Gastroesophageal sphincter (tissue), 4 donors: ENCODE results near the gene GOT1. TPM values are rescaled to one million over a fixed set of nuclear protein-coding genes. Genes with fewer than 3 reads are reported as not detected.

ENCODE experiments used
- ATAC-seq: fragments of 150-250 bp; one replicate; pipeline ENCODE4 v1.9.1; 2016; ENCODE audit warnings: mild to moderate bottlenecking, moderate library complexity
- H3K27ac ChIP-seq, 4 donors: fragments of 200-600 bp; sonication (generic) in 3 of 4; 1 replicate in 3 of 4; 2 replicates in 1 of 4; pipeline ENCODE4 v1.5.1; 2016 to 2019
- H3K27me3 ChIP-seq: fragments of 200-600 bp; sonication (generic); one replicate; pipeline ENCODE4 v1.5.1; 2019
- H3K36me3 ChIP-seq, 2 donors: fragments of 200-600 bp; sonication (generic); one replicate each; pipeline ENCODE4 v1.5.1; 2019; ENCODE audit warnings: control low read depth in 1 of 2
- H3K4me1 ChIP-seq, 3 donors: fragments of 200-600 bp; sonication (generic); 1 replicate in 2 of 3; 2 replicates in 1 of 3; pipeline ENCODE4 v1.5.1; 2016 to 2019; ENCODE audit warnings: control low read depth in 2 of 3
- H3K4me3 ChIP-seq, 2 donors: fragments of 200-600 bp; sonication (generic); one replicate each; pipeline ENCODE4 v1.5.1; 2019; ENCODE audit warnings: mild to moderate bottlenecking in 1 of 2, moderate library complexity in 1 of 2
- H3K9me3 ChIP-seq, 3 donors: fragments of 200-600 bp; sonication (generic); one replicate each; pipeline ENCODE4 v1.5.1; 2017 to 2019; ENCODE audit warnings: control low read depth in 2 of 3
- EP300 ChIP-seq: sonication (generic); formaldehyde crosslinking; IDR thresholded peaks from one replicate; pipeline ENCODE4 v1.6.1; 2017; ENCODE audit warnings: antibody characterized with exemption, mild to moderate bottlenecking
- POLR2A ChIP-seq, 2 donors: fragments of 450-650 bp; IDR thresholded peaks; one replicate each; pipeline ENCODE4 v1.6.1; 2017; ENCODE audit warnings: antibody characterized with exemption in 2 of 2, mild to moderate bottlenecking in 2 of 2, moderate library complexity in 1 of 2
- POLR2AphosphoS5 ChIP-seq: sonication (generic); formaldehyde crosslinking; IDR thresholded peaks from one replicate; pipeline ENCODE4 v1.6.1; 2017; ENCODE audit warnings: antibody characterized with exemption
- WGBS, 2 donors: methylation state at CpG; one replicate each; pipeline ENCODE4 v1.1.5; 2018; ENCODE audit warnings: low coverage in 1 of 2; 5-methylcytosine and 5-hydroxymethylcytosine counted together
- total RNA-seq, 4 donors: library from RNA; depleted of rRNA; stranded (reverse); fragments of >200 nt; gene quantifications; one replicate each; pipeline ENCODE4 v1.1.0, GENCODE V29; 2016
- TF ChIP-seq, protein P1 (sequence below), 4 experiments: fragments of 200-600 bp in 2 of 4; fragments of 450-650 bp in 2 of 4; sonication (generic) in 1 of 4; IDR thresholded peaks; one replicate each; pipeline ENCODE4 v1.5.1; 2017 to 2019; ENCODE audit warnings: antibody characterized with exemption in 4 of 4, mild to moderate bottlenecking in 2 of 4, moderate library complexity in 2 of 4

GOT1 gene
- total RNA-seq, 4 donors from 2014 or later, result 15.8 to 32.2 (median 23.2) TPM

DNA sequence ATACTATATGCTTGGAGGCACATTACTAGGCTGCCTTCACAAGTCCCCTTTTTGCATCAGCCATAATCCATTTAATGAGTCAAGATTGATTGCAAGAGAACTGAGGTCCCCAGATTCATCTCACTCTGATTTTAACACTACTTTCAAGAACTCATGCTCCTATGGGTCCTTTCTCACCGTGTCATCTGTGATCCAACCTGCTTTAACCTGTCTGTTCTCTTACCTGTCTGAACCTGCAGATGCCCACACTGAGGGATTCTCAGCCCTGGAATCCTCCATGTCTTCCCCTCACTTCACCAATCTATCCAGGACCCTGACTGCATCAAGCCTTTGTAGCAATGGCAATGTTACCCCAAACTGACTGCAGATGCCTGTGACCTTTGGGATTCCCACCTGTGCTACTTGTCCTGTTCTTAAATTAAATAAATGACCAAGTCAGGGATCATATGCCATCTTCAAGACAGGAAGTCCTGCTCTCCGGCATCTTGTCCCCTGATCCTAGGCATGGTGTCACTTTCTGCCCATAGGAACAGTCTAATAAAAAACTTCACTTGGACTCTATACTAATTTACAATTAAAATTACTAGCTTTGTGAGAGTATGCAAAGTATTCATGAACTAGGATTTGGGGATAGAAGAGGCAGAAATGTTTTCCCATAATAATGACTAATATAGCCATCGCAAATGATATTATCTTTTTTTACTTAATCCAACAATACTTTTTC is 25.9 kb upstream of the GOT1 start:
- Histone ChIP-seq H3K27ac (no peak overlapping the region), H3K4me3 (no peak overlapping the region), H3K27me3 (peaks cover 78% of the 10 kb centered on the region), H3K9me3 (no peaks in the 10 kb centered on the region), H3K36me3 (no peaks in the 10 kb centered on the region), H3K4me1 (no peaks in the 10 kb centered on the region)
- no peak for ATAC-seq
- WGBS, 2 donors, result 70 to 90% methylated on average over 2 to 3 of the region's 3 CpGs
- no peak for TF ChIP-seq POLR2A (IDR thresholded peaks at IDR 0.05)
- TF ChIP-seq EP300, result no peak

DNA sequence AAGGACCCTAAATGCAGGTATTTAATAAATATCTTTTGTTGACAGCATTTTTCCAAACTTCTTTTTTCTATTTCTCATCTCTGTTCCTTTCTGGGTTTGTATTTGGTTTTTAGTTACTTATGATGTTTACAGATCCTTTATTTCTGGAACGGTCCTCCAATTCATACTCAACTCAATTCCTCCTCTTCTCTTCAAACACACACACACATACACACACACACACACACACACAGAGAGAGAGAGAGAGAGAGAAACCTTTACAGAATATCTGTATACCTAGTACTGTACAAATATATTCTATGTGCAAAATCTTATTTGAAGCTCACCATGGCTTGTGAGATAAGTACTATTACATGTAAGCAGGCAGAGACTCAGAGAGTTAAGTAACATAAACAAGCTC is 21.6 kb upstream of the GOT1 start:
- no peaks in the 10 kb centered on the region for H3K4me1 ChIP-seq
- H3K27me3 ChIP-seq, result peaks cover 62% of the 10 kb centered on the region
- H3K9me3 ChIP-seq, result no peaks in the 10 kb centered on the region
- 55 to 75% methylated on average over 1 of the region's 1 CpG for WGBS, 2 donors
- ATAC-seq, result no peak
- no peaks in the 10 kb centered on the region for H3K36me3 ChIP-seq
- no peak overlapping the region for H3K27ac ChIP-seq
- H3K4me3 ChIP-seq, result no peak overlapping the region
- no peak for TF ChIP-seq POLR2A (IDR thresholded peaks at IDR 0.05)
- no peak for TF ChIP-seq POLR2AphosphoS5
- TF ChIP-seq, protein P1, sequence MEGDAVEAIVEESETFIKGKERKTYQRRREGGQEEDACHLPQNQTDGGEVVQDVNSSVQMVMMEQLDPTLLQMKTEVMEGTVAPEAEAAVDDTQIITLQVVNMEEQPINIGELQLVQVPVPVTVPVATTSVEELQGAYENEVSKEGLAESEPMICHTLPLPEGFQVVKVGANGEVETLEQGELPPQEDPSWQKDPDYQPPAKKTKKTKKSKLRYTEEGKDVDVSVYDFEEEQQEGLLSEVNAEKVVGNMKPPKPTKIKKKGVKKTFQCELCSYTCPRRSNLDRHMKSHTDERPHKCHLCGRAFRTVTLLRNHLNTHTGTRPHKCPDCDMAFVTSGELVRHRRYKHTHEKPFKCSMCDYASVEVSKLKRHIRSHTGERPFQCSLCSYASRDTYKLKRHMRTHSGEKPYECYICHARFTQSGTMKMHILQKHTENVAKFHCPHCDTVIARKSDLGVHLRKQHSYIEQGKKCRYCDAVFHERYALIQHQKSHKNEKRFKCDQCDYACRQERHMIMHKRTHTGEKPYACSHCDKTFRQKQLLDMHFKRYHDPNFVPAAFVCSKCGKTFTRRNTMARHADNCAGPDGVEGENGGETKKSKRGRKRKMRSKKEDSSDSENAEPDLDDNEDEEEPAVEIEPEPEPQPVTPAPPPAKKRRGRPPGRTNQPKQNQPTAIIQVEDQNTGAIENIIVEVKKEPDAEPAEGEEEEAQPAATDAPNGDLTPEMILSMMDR (IDR thresholded peaks at IDR 0.05), result no peak
- no peak for TF ChIP-seq EP300

DNA sequence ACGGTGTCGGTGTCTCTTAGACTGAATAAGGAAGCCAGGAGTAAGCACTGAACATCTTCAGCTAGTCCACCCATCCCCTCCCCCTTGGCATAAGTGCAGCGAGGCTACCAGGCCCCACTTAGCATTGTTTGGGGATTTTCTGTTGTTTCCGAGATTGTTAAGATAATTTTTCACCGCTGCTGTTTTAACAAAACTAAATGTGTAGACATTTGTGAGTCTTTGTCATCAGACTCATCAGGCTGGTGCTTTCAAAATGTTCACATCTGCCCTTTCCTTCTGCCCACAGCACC is 21.0 kb upstream of the GOT1 start:
- Histone ChIP-seq H3K27ac (no peak overlapping the region), H3K36me3 (no peaks in the 10 kb centered on the region), H3K4me3 (no peak overlapping the region), H3K27me3 (peaks cover 56% of the 10 kb centered on the region), H3K4me1 (no peaks in the 10 kb centered on the region), H3K9me3 (no peaks in the 10 kb centered on the region)
- ATAC-seq, result no peak
- no peak for TF ChIP-seq POLR2A (IDR thresholded peaks at IDR 0.05)
- TF ChIP-seq, protein P1 (IDR thresholded peaks at IDR 0.05), result no peak
- no peak for TF ChIP-seq POLR2AphosphoS5
- no peak for TF ChIP-seq EP300
- WGBS, 2 donors, result 27 to 37% methylated on average over 5 of the region's 5 CpGs

DNA sequence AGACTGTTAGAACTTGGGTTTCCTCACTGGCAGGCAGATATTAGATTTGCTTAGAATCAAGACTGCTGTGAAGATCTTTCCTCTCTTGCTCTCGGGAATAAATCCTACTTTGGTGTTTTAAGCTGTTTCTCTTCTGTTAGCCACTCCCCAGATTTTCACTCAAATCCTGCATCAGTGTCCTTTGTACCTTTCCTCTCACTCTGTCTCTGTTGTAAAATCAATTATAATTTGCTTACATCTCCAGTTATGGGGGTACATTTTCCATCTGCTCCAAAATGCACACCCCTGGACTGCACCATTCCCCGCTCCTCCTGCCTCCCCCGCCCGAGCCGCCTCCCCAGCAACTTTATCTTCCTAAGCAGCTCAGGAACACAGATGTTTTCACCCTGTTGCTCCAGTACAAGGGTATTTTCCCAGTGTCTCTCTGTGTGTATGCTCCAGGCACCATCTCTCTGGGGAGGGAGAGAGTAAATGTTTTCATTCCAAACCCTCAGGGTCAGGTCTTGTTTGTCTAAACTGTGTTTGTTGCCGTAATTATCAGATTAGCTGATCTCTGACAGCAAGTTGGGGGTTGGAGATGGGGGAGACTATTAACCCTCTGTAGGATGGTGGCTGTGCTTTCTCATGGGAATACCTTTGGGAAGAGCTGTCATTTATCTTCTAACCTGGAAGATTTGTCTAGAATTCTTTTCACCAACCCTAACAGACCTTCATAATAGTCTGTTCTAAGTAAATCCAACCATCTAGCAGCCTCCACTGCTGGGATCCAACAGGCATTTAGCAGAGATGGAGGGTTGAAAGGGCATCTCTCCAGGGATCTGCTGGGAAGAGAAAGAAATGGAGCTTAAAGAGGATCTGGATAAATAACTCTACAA is 20.4 kb upstream of the GOT1 start:
- WGBS, 2 donors, result 19 to 32% methylated on average over 5 of the region's 6 CpGs
- TF ChIP-seq, protein P1 (IDR thresholded peaks at IDR 0.05), result no peak
- no peak for TF ChIP-seq EP300
- TF ChIP-seq POLR2AphosphoS5, result no peak
- TF ChIP-seq POLR2A (IDR thresholded peaks at IDR 0.05), result no peak
- no peak for ATAC-seq
- no peak overlapping the region for H3K4me3 ChIP-seq
- no peaks in the 10 kb centered on the region for H3K4me1 ChIP-seq
- H3K9me3 ChIP-seq, result no peaks in the 10 kb centered on the region
- H3K27ac ChIP-seq, result no peak overlapping the region
- H3K36me3 ChIP-seq, result no peaks in the 10 kb centered on the region
- peaks cover 51% of the 10 kb centered on the region for H3K27me3 ChIP-seq

DNA sequence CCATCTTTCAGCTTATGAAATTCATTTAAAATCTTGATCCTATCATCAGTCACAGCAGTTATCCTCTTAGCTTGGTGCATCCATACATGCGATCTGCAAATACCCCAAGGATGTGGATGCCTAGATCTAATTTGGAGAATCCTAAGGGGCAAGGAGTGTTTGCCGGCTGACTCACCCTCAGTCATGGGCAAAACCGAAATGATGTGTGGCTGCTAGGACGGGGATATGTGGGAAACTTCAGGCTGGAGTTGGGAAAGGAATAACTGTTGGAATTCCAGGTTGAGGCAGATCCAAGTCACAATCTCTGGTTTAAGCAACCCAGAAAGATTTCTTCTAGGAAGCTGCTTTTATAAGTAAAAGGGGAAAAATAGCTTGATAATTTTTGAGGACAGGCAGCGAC is 19.7 kb upstream of the GOT1 start:
- Histone ChIP-seq H3K27me3 (peaks cover 43% of the 10 kb centered on the region), H3K9me3 (no peaks in the 10 kb centered on the region), H3K4me1 (peaks cover 0 to 1% (median 0%) of the 10 kb centered on the region in 3 donors), H3K4me3 (no peak overlapping the region), H3K27ac (no peak overlapping the region), H3K36me3 (no peaks in the 10 kb centered on the region)
- TF ChIP-seq EP300 (no peak), POLR2AphosphoS5 (no peak), POLR2A (IDR thresholded peaks at IDR 0.05) (no peak)
- TF ChIP-seq, protein P1 (IDR thresholded peaks at IDR 0.05), result no peak
- ATAC-seq, result no peak
- WGBS, 2 donors, result 46 to 60% methylated on average over 2 to 5 of the region's 5 CpGs
